ENCODE measurements around the gene NMT2. TPM values are rescaled to one million over a fixed set of nuclear protein-coding genes. Genes with fewer than 3 reads are reported as not detected.

The NMT2 gene
- polyA plus RNA-seq, 1 donor, result 15.5 TPM

- no CpG with 5 or more reads among the region's 2 CpGs for WGBS (ENCODE audit: insufficient coverage, low lambda C conversion rate)
- H3K4me1 ChIP-seq (ENCODE audit: control insufficient read depth, insufficient read depth, low read length), result no peaks in the 10 kb centered on the region
- H3K27me3 ChIP-seq (ENCODE audit: control insufficient read depth, insufficient read depth, low read length), result no peaks in the 10 kb centered on the region
- H3K9me3 ChIP-seq (ENCODE audit: control insufficient read depth, low read depth, low read length), result no peaks in the 10 kb centered on the region
- DNase-seq, result no peak
- no peaks in the 10 kb centered on the region for H3K36me3 ChIP-seq (ENCODE audit: control insufficient read depth, insufficient read depth, low read length)
- H3K27ac ChIP-seq (ENCODE audit: low read length), result no peak overlapping the region
- no peak overlapping the region for H3K4me3 ChIP-seq (ENCODE audit: low read length)
Observed at GRCh38 chr10:15181576-15182156, 13.2 kb upstream of the NMT2 start.

DNA sequence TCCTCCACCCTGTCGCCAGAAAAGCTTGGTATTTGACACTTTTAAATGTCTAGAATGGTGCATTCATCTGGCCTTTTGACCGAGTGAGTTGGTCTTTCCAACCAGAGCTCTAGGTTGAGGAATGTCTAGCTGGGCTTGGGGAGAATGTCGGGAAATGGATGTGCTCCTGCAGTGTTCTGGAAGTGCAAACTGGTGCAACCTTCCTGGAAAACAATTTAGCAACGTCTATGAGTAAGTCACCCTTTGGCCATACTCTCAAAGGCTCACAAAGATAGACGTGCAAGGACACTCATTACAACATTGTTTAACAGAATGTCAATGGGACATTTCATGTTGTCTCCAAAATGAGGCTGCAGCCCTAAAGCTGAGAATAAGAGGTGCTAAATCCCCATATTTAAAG, 12.2 kb upstream of the NMT2 start:
- Histone ChIP-seq H3K9me3 (ENCODE audit: control insufficient read depth, low read depth, low read length) (no peaks in the 10 kb centered on the region), H3K27ac (ENCODE audit: low read length) (no peak overlapping the region), H3K27me3 (ENCODE audit: control insufficient read depth, insufficient read depth, low read length) (no peaks in the 10 kb centered on the region), H3K4me3 (ENCODE audit: low read length) (no peak overlapping the region), H3K36me3 (ENCODE audit: control insufficient read depth, insufficient read depth, low read length) (no peaks in the 10 kb centered on the region), H3K4me1 (ENCODE audit: control insufficient read depth, insufficient read depth, low read length) (no peaks in the 10 kb centered on the region)
- DNase-seq, result no peak
- no CpG with 5 or more reads among the region's 5 CpGs for WGBS (ENCODE audit: insufficient coverage, low lambda C conversion rate)

GRCh38 chr10:15176269-15176668, 7.8 kb upstream of the NMT2 start:
- H3K4me1 ChIP-seq (ENCODE audit: control insufficient read depth, insufficient read depth, low read length), result no peaks in the 10 kb centered on the region
- H3K9me3 ChIP-seq (ENCODE audit: control insufficient read depth, low read depth, low read length), result no peaks in the 10 kb centered on the region
- 100% methylated on average over 1 of the region's 3 CpGs for WGBS (ENCODE audit: insufficient coverage, low lambda C conversion rate)
- DNase-seq, result no peak
- H3K27ac ChIP-seq (ENCODE audit: low read length), result no peak overlapping the region
- H3K4me3 ChIP-seq (ENCODE audit: low read length), result no peak overlapping the region
- no peaks in the 10 kb centered on the region for H3K27me3 ChIP-seq (ENCODE audit: control insufficient read depth, insufficient read depth, low read length)
- no peaks in the 10 kb centered on the region for H3K36me3 ChIP-seq (ENCODE audit: control insufficient read depth, insufficient read depth, low read length)

GRCh38 chr10:15175587-15175986, 7.1 kb upstream of the NMT2 start:
- WGBS (ENCODE audit: insufficient coverage, low lambda C conversion rate), result 93% methylated on average over 3 of the region's 6 CpGs
- Histone ChIP-seq H3K27ac (ENCODE audit: low read length) (no peak overlapping the region), H3K4me1 (ENCODE audit: control insufficient read depth, insufficient read depth, low read length) (no peaks in the 10 kb centered on the region), H3K36me3 (ENCODE audit: control insufficient read depth, insufficient read depth, low read length) (no peaks in the 10 kb centered on the region), H3K9me3 (ENCODE audit: control insufficient read depth, low read depth, low read length) (no peaks in the 10 kb centered on the region), H3K4me3 (ENCODE audit: low read length) (no peak overlapping the region), H3K27me3 (ENCODE audit: control insufficient read depth, insufficient read depth, low read length) (no peaks in the 10 kb centered on the region)
- DNase-seq, result no peak

- Histone ChIP-seq H3K9me3 (ENCODE audit: control insufficient read depth, low read depth, low read length) (no peaks in the 10 kb centered on the region), H3K4me1 (ENCODE audit: control insufficient read depth, insufficient read depth, low read length) (peaks cover 3% of the 10 kb centered on the region), H3K36me3 (ENCODE audit: control insufficient read depth, insufficient read depth, low read length) (no peaks in the 10 kb centered on the region), H3K27ac (ENCODE audit: low read length) (no peak overlapping the region), H3K4me3 (ENCODE audit: low read length) (no peak overlapping the region), H3K27me3 (ENCODE audit: control insufficient read depth, insufficient read depth, low read length) (no peaks in the 10 kb centered on the region)
- DNase-seq, result no peak
- WGBS (ENCODE audit: insufficient coverage, low lambda C conversion rate), result 100% methylated on average over 2 of the region's 7 CpGs
Observed at GRCh38 chr10:15172306-15172840, 3.9 kb upstream of the NMT2 start.

GRCh38 chr10:15169555-15170401, 1.3 kb upstream of the NMT2 start:
- H3K4me3 ChIP-seq (ENCODE audit: low read length), result no peak overlapping the region
- DNase-seq, result peak in 1 of 2 donors; percentile 9

DNA sequence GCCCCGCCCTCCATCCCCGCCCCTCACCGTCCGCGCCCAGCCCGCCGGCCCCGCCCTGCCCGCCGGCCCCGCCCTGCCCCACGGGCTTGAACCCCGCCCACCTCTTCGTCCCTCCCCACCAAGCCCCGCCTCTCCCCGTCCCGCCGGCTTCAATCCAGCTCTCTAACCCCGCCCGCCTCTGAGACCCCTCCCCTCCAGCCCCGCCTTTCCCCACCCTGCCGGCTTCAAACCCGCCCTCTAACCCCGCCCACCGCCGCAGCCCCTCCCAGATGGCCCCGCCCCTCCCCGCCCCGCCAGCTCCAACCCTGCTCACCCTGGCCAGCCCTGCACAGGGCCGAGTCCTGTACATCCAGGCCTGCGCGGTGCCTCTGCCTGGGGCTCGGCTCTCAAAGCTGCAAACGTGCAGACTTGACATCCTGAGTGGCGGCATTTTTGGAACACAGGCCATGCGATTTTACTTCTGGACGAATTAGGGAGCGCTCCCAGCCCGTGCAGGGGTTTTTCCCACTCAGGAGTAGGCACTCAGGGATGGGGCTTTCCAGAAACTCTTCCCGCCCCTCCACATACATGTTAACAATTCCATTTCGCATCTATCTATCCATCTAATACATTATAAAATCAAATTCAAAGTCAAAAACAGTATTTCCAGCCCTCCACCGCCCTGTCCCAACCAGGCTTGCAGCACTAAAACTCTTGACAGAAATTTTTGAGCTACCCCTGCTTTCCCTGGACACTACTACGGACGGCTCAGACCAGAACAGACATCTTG, 477 bp upstream of the NMT2 start:
- DNase-seq, result peak; percentile 88 to 91
- Histone ChIP-seq H3K36me3 (ENCODE audit: control insufficient read depth, insufficient read depth, low read length) (no peaks in the 10 kb centered on the region), H3K4me1 (ENCODE audit: control insufficient read depth, insufficient read depth, low read length) (peaks cover 3% of the 10 kb centered on the region), H3K27me3 (ENCODE audit: control insufficient read depth, insufficient read depth, low read length) (no peaks in the 10 kb centered on the region), H3K9me3 (ENCODE audit: control insufficient read depth, low read depth, low read length) (no peaks in the 10 kb centered on the region), H3K4me3 (ENCODE audit: low read length) (no peak overlapping the region), H3K27ac (ENCODE audit: low read length) (no peak overlapping the region)
- 60% methylated on average over 2 of the region's 44 CpGs for WGBS (ENCODE audit: insufficient coverage, low lambda C conversion rate)

More at GRCh38 chr10:15169555-15170401, 1.3 kb upstream of the NMT2 start:
- H3K4me1 ChIP-seq (ENCODE audit: control insufficient read depth, insufficient read depth, low read length), result peaks cover 3% of the 10 kb centered on the region
- H3K27me3 ChIP-seq (ENCODE audit: control insufficient read depth, insufficient read depth, low read length), result no peaks in the 10 kb centered on the region
- H3K36me3 ChIP-seq (ENCODE audit: control insufficient read depth, insufficient read depth, low read length), result no peaks in the 10 kb centered on the region
- no peaks in the 10 kb centered on the region for H3K9me3 ChIP-seq (ENCODE audit: control insufficient read depth, low read depth, low read length)
- H3K27ac ChIP-seq (ENCODE audit: low read length), result no peak overlapping the region
- WGBS (ENCODE audit: insufficient coverage, low lambda C conversion rate), result no CpG with 5 or more reads among the region's 16 CpGs

GRCh38 chr10:15167411-15168290, 842 bp downstream of the NMT2 start:
- peaks cover 3% of the 10 kb centered on the region for H3K4me1 ChIP-seq (ENCODE audit: control insufficient read depth, insufficient read depth, low read length)
- DNase-seq, result peak in 1 of 2 donors; percentile 63
- no peaks in the 10 kb centered on the region for H3K36me3 ChIP-seq (ENCODE audit: control insufficient read depth, insufficient read depth, low read length)
- no peaks in the 10 kb centered on the region for H3K27me3 ChIP-seq (ENCODE audit: control insufficient read depth, insufficient read depth, low read length)
- H3K4me3 ChIP-seq (ENCODE audit: low read length), result peak overlapping the region; percentile 66
- WGBS (ENCODE audit: insufficient coverage, low lambda C conversion rate), result no CpG with 5 or more reads among the region's 54 CpGs
- no peaks in the 10 kb centered on the region for H3K9me3 ChIP-seq (ENCODE audit: control insufficient read depth, low read depth, low read length)
- peak overlapping the region; percentile 3 for H3K27ac ChIP-seq (ENCODE audit: low read length)

- Histone ChIP-seq H3K9me3 (ENCODE audit: control insufficient read depth, low read depth, low read length) (no peaks in the 10 kb centered on the region), H3K27me3 (ENCODE audit: control insufficient read depth, insufficient read depth, low read length) (no peaks in the 10 kb centered on the region), H3K36me3 (ENCODE audit: control insufficient read depth, insufficient read depth, low read length) (no peaks in the 10 kb centered on the region), H3K4me3 (ENCODE audit: low read length) (no peak overlapping the region), H3K4me1 (ENCODE audit: control insufficient read depth, insufficient read depth, low read length) (peaks cover 3% of the 10 kb centered on the region), H3K27ac (ENCODE audit: low read length) (no peak overlapping the region)
- WGBS (ENCODE audit: insufficient coverage, low lambda C conversion rate), result 100% methylated on average over 2 of the region's 2 CpGs
- DNase-seq, result no peak
Observed at GRCh38 chr10:15166325-15166724, 2.2 kb downstream of the NMT2 start.
